ENCODE measurements around the gene YEATS4.

DNA sequence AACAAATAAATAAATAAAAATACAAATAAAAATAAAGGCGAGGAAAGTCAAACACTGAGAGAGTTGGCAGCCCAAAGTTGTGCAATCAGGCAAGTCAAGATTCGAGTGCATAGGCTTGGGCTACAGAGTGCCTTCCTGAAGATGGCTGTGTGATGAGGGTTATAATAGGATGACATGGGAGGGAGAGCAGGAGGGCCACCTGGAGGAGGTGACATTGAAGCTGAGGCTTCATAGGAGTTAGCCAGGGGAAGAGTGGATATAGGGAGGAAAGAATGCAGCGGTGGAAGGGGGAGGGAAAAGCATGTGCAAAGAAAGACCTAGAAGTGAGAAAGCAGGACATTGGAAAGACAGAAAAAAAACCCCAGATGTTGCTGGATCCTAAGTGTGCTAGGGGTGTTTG, 53.1 kb downstream of the YEATS4 start:
- TF ChIP-seq, protein P1, sequence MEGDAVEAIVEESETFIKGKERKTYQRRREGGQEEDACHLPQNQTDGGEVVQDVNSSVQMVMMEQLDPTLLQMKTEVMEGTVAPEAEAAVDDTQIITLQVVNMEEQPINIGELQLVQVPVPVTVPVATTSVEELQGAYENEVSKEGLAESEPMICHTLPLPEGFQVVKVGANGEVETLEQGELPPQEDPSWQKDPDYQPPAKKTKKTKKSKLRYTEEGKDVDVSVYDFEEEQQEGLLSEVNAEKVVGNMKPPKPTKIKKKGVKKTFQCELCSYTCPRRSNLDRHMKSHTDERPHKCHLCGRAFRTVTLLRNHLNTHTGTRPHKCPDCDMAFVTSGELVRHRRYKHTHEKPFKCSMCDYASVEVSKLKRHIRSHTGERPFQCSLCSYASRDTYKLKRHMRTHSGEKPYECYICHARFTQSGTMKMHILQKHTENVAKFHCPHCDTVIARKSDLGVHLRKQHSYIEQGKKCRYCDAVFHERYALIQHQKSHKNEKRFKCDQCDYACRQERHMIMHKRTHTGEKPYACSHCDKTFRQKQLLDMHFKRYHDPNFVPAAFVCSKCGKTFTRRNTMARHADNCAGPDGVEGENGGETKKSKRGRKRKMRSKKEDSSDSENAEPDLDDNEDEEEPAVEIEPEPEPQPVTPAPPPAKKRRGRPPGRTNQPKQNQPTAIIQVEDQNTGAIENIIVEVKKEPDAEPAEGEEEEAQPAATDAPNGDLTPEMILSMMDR (IDR thresholded peaks at IDR 0.05 in 4 of 5, conservative IDR thresholded peaks at IDR 0.05 in 1 of 5) = no peak
- TF ChIP-seq POLR2A (IDR thresholded peaks at IDR 0.05) = no peak
